ENCODE measurements around the gene SLC4A9.

The SLC4A9 gene

DNA sequence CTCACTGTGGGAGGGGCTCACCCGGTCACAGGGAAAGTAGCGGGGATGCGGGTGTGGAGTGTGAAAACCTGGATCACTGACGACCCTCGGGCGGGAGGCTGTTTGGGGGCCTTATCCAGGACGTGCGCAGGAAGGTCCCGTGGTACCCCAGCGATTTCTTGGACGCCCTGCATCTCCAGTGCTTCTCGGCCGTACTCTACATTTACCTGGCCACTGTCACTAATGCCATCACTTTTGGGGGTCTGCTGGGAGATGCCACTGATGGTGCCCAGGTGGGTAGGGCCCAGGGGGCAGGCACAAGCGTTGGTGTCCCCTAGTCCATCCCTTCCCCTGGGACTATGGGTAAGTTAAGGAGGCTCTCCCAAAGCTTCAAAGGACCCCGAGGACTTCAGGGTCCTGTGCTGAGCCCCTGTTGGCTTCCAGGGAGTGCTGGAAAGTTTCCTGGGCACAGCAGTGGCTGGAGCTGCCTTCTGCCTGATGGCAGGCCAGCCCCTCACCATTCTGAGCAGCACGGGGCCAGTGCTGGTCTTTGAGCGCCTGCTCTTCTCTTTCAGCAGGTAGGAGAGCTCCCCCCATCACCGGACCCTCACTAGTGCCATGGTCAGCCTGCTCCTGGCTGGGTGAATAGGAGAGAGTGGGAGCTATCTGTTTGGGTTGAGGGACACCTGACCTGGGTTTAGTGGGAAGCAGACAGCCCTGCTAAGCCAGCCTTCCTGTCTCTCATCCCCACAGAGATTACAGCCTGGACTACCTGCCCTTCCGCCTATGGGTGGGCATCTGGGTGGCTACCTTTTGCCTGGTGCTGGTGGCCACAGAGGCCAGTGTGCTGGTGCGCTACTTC, 3.9 kb downstream of the SLC4A9 start:
- H3F3A ChIP-seq (ENCODE audit: insufficient read depth, low read length): no peaks in the 10 kb centered on the region
- no peak for TF ChIP-seq EZH2 (IDR thresholded peaks at IDR 0.05; ENCODE audit: borderline replicate concordance, low read length)
- TF ChIP-seq, protein P1, sequence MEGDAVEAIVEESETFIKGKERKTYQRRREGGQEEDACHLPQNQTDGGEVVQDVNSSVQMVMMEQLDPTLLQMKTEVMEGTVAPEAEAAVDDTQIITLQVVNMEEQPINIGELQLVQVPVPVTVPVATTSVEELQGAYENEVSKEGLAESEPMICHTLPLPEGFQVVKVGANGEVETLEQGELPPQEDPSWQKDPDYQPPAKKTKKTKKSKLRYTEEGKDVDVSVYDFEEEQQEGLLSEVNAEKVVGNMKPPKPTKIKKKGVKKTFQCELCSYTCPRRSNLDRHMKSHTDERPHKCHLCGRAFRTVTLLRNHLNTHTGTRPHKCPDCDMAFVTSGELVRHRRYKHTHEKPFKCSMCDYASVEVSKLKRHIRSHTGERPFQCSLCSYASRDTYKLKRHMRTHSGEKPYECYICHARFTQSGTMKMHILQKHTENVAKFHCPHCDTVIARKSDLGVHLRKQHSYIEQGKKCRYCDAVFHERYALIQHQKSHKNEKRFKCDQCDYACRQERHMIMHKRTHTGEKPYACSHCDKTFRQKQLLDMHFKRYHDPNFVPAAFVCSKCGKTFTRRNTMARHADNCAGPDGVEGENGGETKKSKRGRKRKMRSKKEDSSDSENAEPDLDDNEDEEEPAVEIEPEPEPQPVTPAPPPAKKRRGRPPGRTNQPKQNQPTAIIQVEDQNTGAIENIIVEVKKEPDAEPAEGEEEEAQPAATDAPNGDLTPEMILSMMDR (IDR thresholded peaks at IDR 0.05; ENCODE audit: low read length): no peak
- no peaks in the 10 kb centered on the region for H3K9me3 ChIP-seq (ENCODE audit: low read length)
- no peak overlapping the region for H2AFZ ChIP-seq (ENCODE audit: low read length)
- no peaks in the 10 kb centered on the region for H4K20me1 ChIP-seq (ENCODE audit: insufficient read depth, low read length)
- H3K4me1 ChIP-seq (ENCODE audit: insufficient read depth, low read length, severe bottlenecking): peaks cover 4% of the 10 kb centered on the region
- peak overlapping the region; percentile 34 for H3K9ac ChIP-seq (ENCODE audit: low read length)
- peak overlapping the region; percentile 55 for H3K4me3 ChIP-seq (ENCODE audit: low read depth, low read length, poor library complexity, severe bottlenecking)
- no peaks in the 10 kb centered on the region for H3K27me3 ChIP-seq (ENCODE audit: insufficient read depth, low read length)
- no peaks in the 10 kb centered on the region for H3K9me2 ChIP-seq (ENCODE audit: low read depth, low read length)
- H3K79me2 ChIP-seq (ENCODE audit: insufficient read depth, low read length): no peaks in the 10 kb centered on the region
- no peaks in the 10 kb centered on the region for H3K36me3 ChIP-seq (ENCODE audit: insufficient read depth, low read length)
- no peak overlapping the region for H3K27ac ChIP-seq (ENCODE audit: low read depth, low read length, poor library complexity, severe bottlenecking)
- peak overlapping the region; percentile 70 for H3K4me2 ChIP-seq (ENCODE audit: low read length)

DNA sequence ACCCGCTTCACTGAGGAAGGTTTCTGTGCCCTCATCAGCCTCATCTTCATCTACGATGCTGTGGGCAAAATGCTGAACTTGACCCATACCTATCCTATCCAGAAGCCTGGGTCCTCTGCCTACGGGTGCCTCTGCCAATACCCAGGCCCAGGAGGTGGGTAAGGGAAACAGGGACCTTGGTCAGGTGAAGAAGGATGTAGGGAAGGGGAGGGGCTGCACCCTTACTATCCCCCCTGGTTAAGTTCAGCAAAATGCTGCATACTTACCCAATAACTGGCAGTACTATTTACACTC, 4.4 kb downstream of the SLC4A9 start:
- Histone ChIP-seq H3K9ac (ENCODE audit: low read length) (no peak overlapping the region), H3K9me3 (ENCODE audit: low read length) (no peaks in the 10 kb centered on the region), H3K9me2 (ENCODE audit: low read depth, low read length) (no peaks in the 10 kb centered on the region), H3K27me3 (ENCODE audit: insufficient read depth, low read length) (no peaks in the 10 kb centered on the region), H3F3A (ENCODE audit: insufficient read depth, low read length) (no peaks in the 10 kb centered on the region), H3K4me3 (ENCODE audit: low read depth, low read length, poor library complexity, severe bottlenecking) (no peak overlapping the region), H3K4me1 (ENCODE audit: insufficient read depth, low read length, severe bottlenecking) (peaks cover 4% of the 10 kb centered on the region), H4K20me1 (ENCODE audit: insufficient read depth, low read length) (no peaks in the 10 kb centered on the region), H3K36me3 (ENCODE audit: insufficient read depth, low read length) (no peaks in the 10 kb centered on the region), H3K79me2 (ENCODE audit: insufficient read depth, low read length) (no peaks in the 10 kb centered on the region), H3K4me2 (ENCODE audit: low read length) (no peak overlapping the region), H2AFZ (ENCODE audit: low read length) (no peak overlapping the region), H3K27ac (ENCODE audit: low read depth, low read length, poor library complexity, severe bottlenecking) (no peak overlapping the region)
- TF ChIP-seq, protein P1 (IDR thresholded peaks at IDR 0.05; ENCODE audit: low read length): no peak
- TF ChIP-seq EZH2 (IDR thresholded peaks at IDR 0.05; ENCODE audit: borderline replicate concordance, low read length): no peak

DNA sequence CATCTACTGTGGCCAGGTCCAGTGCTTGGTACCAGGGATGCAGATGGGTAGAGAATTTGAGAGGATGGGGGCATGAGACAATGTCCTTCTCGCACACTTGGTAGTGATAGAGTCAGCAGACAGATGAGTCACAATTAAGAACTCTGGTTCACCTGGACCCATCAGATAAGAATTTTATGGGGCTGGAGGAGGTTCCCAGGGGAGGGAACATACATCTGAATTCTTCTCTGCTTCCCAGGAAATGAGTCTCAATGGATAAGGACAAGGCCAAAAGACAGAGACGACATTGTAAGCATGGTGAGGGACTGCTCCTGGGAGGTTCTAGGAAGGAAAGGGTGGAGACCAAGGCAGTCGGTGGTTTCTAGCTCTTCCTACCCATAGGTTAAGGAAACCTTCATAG, 5.3 kb downstream of the SLC4A9 start:
- TF ChIP-seq EZH2 (IDR thresholded peaks at IDR 0.05; ENCODE audit: borderline replicate concordance, low read length): no peak
- TF ChIP-seq, protein P1 (IDR thresholded peaks at IDR 0.05; ENCODE audit: low read length): no peak
- Histone ChIP-seq H3K27ac (ENCODE audit: low read depth, low read length, poor library complexity, severe bottlenecking) (no peak overlapping the region), H3K4me2 (ENCODE audit: low read length) (no peak overlapping the region)

More for the DNA sequence above, 5.3 kb downstream of the SLC4A9 start:
- H3K4me3 ChIP-seq (ENCODE audit: low read depth, low read length, poor library complexity, severe bottlenecking): no peak overlapping the region
- no peaks in the 10 kb centered on the region for H3F3A ChIP-seq (ENCODE audit: insufficient read depth, low read length)
- no peak overlapping the region for H3K9ac ChIP-seq (ENCODE audit: low read length)
- no peak overlapping the region for H2AFZ ChIP-seq (ENCODE audit: low read length)
- H3K36me3 ChIP-seq (ENCODE audit: insufficient read depth, low read length): no peaks in the 10 kb centered on the region
- no peaks in the 10 kb centered on the region for H3K9me3 ChIP-seq (ENCODE audit: low read length)
- no peaks in the 10 kb centered on the region for H3K27me3 ChIP-seq (ENCODE audit: insufficient read depth, low read length)
- H4K20me1 ChIP-seq (ENCODE audit: insufficient read depth, low read length): no peaks in the 10 kb centered on the region
- H3K79me2 ChIP-seq (ENCODE audit: insufficient read depth, low read length): no peaks in the 10 kb centered on the region
- H3K4me1 ChIP-seq (ENCODE audit: insufficient read depth, low read length, severe bottlenecking): peaks cover 4% of the 10 kb centered on the region
- H3K9me2 ChIP-seq (ENCODE audit: low read depth, low read length): no peaks in the 10 kb centered on the region
